ENCODE data around the gene ODC1. TPM values are rescaled to one million over a fixed set of nuclear protein-coding genes. Genes with fewer than 3 reads are reported as not detected.

ODC1 gene
- total RNA-seq = 10 to 100 TPM; 31.9 to 59.7 TPM

- no peaks in the 10 kb centered on the region for H3K9me3 ChIP-seq
- H3K27ac ChIP-seq = peak within 1 kb of the TSS; percentile 86 to 97 (median 94)
- intact Hi-C loops (cut with DNase I) = no loop called here
- H3K27me3 ChIP-seq = no peaks in the 10 kb centered on the region
- peak; percentile 83 for ATAC-seq
- peak; percentile 97 for DNase-seq
- WGBS, 2 donors = 0% methylated on average over 69 of the region's 99 CpGs; no CpG with 5 or more reads in 1 of the 2 donors
- peak within 1 kb of the TSS; percentile 34 to 37 for H3K4me3 ChIP-seq
- TF ChIP-seq POLR2A (IDR thresholded peaks at IDR 0.05) (peak; percentile 74 to 78 (median 78)), CTCF (IDR thresholded peaks at IDR 0.05) (peak in 1 of 7 experiments; percentile 15)
- peaks cover 57% of the 10 kb centered on the region for H3K4me1 ChIP-seq
- H3K36me3 ChIP-seq (replicated peaks in 1 of 2; ENCODE audit: insufficient read depth in 1 of 2, low read depth in 2 of 2) = peaks cover 0 to 8% of the 10 kb centered on the region in 2 donors
These were observed at the start of gene ODC1 for GRCh38 chr2:10447895-10448575. ODC1 (minus strand) TSS chr2:10448327; CDS start chr2:10445032, 3,295 bp downstream.

- Histone ChIP-seq H3K4me3 (no peak overlapping the region), H3K4me1 (no peaks in the 10 kb centered on the region), H3K36me3 (replicated peaks in 1 of 2; ENCODE audit: insufficient read depth in 1 of 2, low read depth in 2 of 2) (no peaks in the 10 kb centered on the region), H3K27ac (no peak overlapping the region), H3K27me3 (no peaks in the 10 kb centered on the region), H3K9me3 (no peaks in the 10 kb centered on the region)
- TF ChIP-seq CTCF (IDR thresholded peaks at IDR 0.05) (no peak), POLR2A (IDR thresholded peaks at IDR 0.05) (no peak)
- WGBS, 2 donors = 48 to 54% methylated on average over 6 to 21 of the region's 24 CpGs
- peak in 3 of 4 donors; percentile 45 to 59 (median 48) for DNase-seq
- ATAC-seq = peak; percentile 45
- intact Hi-C loops (cut with DNase I) = no loop called here
These were observed 49.7 kb upstream of the ODC1 start for GRCh38 chr2:10497797-10498251.

GRCh38 chr2:10495988-10496313 lies 47.8 kb upstream of the ODC1 start:
- intact Hi-C loops (cut with DNase I) = no loop called here
- Histone ChIP-seq H3K4me3 (no peak overlapping the region), H3K36me3 (replicated peaks in 1 of 2; ENCODE audit: insufficient read depth in 1 of 2, low read depth in 2 of 2) (no peaks in the 10 kb centered on the region), H3K4me1 (no peaks in the 10 kb centered on the region), H3K27me3 (no peaks in the 10 kb centered on the region), H3K27ac (no peak overlapping the region), H3K9me3 (no peaks in the 10 kb centered on the region)
- no peak for ATAC-seq
- 75 to 81% methylated on average over 7 of the region's 7 CpGs for WGBS, 2 donors
- no peak for DNase-seq
- TF ChIP-seq CTCF (IDR thresholded peaks at IDR 0.05) (no peak), POLR2A (IDR thresholded peaks at IDR 0.05) (no peak)

- DNase-seq = no peak
- no peaks in the 10 kb centered on the region for H3K27me3 ChIP-seq
- WGBS, 2 donors = 62 to 63% methylated on average over 24 of the region's 24 CpGs
- H3K4me3 ChIP-seq = no peak overlapping the region
- intact Hi-C loops (cut with DNase I) = no loop called here
- no peaks in the 10 kb centered on the region for H3K36me3 ChIP-seq (replicated peaks in 1 of 2; ENCODE audit: insufficient read depth in 1 of 2, low read depth in 2 of 2)
- ATAC-seq = no peak
- H3K4me1 ChIP-seq = peaks cover 4% of the 10 kb centered on the region
- no peaks in the 10 kb centered on the region for H3K9me3 ChIP-seq
- no peak overlapping the region for H3K27ac ChIP-seq
- no peak for TF ChIP-seq POLR2A (IDR thresholded peaks at IDR 0.05)
- TF ChIP-seq CTCF (IDR thresholded peaks at IDR 0.05) = no peak
These were observed 47.3 kb upstream of the ODC1 start for GRCh38 chr2:10495311-10495987.
